Ishikawa (cell line): ENCODE measurements around the gene FOXC1.

ENCODE experiments used
- CEBPB ChIP-seq: IDR thresholded peaks from 2 replicates; pipeline ENCODE4 v1.6.1; 2012
- CREB1 ChIP-seq: IDR thresholded peaks from 2 replicates; pipeline ENCODE4 v1.6.1; 2012; ENCODE audit warnings: low read depth
- EP300 ChIP-seq: IDR thresholded peaks from 2 replicates; pipeline ENCODE4 v1.6.1; 2012; ENCODE audit warnings: borderline replicate concordance
- TF ChIP-seq, protein P1 (sequence below): IDR thresholded peaks from 2 replicates; pipeline ENCODE4 v1.6.1; 2012; ENCODE audit warnings: low read depth, mild to moderate bottlenecking

DNA sequence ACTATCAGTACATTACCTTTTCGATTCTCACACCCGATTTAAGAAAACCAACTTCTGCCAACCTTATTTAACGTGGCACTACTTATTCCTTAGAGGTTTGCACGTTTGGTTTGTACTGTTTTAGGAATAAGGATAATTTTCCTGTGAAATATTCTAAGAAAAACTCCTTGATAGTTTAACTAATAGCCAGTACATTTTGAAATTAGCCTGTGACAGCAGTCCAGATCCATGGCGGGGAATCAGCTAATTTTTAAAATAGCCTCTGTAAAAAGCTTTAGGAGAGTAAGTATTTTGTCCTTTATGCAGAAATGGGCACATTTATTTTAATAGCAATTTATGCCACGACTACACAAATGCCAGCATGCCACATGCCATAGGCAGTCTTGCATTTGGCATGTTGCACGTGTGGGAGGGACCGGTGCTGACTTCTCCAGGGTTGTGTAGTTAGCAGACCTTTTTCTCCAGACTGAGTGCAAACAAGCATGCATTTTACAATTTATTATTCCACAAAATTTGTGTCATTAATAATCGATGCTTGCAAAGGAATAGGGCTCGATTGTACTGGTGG lies 6.2 kb downstream of the FOXC1 start:
- no peak for TF ChIP-seq EP300
- TF ChIP-seq, protein P1, sequence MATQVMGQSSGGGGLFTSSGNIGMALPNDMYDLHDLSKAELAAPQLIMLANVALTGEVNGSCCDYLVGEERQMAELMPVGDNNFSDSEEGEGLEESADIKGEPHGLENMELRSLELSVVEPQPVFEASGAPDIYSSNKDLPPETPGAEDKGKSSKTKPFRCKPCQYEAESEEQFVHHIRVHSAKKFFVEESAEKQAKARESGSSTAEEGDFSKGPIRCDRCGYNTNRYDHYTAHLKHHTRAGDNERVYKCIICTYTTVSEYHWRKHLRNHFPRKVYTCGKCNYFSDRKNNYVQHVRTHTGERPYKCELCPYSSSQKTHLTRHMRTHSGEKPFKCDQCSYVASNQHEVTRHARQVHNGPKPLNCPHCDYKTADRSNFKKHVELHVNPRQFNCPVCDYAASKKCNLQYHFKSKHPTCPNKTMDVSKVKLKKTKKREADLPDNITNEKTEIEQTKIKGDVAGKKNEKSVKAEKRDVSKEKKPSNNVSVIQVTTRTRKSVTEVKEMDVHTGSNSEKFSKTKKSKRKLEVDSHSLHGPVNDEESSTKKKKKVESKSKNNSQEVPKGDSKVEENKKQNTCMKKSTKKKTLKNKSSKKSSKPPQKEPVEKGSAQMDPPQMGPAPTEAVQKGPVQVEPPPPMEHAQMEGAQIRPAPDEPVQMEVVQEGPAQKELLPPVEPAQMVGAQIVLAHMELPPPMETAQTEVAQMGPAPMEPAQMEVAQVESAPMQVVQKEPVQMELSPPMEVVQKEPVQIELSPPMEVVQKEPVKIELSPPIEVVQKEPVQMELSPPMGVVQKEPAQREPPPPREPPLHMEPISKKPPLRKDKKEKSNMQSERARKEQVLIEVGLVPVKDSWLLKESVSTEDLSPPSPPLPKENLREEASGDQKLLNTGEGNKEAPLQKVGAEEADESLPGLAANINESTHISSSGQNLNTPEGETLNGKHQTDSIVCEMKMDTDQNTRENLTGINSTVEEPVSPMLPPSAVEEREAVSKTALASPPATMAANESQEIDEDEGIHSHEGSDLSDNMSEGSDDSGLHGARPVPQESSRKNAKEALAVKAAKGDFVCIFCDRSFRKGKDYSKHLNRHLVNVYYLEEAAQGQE: no peak
- no peak for TF ChIP-seq CEBPB
- no peak for TF ChIP-seq CREB1
